Measurements from ENCODE around the gene GNPTG. TPM values are rescaled to one million over a fixed set of nuclear protein-coding genes. Genes with fewer than 3 reads are reported as not detected.

Gene GNPTG
- total RNA-seq, 1 donor from 2014 or later, result 36.1 TPM

DNA sequence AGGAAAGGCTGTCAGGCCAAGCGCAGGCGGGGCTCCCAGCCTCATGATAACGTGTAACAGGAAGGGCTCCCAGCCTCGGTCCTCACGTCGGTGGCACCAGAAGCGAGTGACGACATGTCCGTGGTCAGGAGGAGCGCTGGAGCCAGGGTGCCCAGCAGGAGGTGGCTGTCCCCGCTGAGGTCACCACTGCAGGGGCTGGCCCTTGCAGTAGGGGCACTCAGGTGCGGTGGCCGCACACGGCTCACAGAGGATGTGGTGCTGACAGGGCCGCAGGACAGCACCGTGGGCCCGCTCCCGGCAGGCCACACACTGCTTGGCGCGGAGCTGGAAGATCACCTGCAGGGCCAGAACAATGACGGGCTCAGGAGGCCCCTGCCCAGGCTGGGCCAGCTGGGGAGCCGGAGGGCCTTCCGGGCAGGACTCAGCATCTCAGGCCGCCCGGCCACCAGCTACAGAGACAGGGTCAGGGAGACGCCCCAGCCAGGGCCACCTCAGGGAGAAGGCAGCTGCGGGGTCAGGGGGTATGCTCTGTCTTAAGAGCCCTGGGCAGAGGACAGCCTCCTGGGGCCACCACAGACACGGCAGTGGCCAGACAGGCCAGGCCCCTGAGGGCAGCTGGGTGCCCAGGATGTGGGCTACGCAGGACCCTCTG, 14.5 kb downstream of the GNPTG start:
- intact Hi-C loops (cut with micrococcal nuclease), result no loop called here

DNA sequence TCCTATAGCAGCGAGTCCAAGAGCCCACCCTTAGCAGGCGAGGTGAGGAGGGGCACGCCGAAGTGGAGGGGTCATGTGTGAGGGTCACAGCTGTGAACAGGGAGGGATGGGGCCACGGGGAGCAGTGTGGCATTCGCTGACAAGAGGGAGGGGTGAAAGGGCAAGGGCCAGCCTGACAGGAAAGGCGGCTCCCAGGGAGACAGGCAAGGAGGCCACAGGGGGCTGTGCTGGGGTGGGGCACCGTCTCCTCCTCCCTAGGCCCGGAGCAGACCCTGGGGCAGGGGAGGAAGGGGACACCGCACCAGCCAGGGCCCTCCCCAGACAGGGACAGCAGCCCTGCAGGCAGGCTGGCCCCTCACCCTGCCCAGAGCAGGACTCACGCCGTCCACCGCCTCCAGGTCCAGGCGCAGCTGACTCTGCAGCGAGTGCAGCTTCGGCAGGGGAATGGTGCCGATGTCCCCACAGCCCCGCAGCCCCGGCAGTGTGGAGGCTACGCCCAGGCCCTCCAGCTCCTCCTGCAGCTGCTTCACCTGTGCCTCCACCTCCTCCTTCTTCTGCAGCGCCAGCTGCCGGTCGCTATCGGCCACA, 15.1 kb downstream of the GNPTG start:
- intact Hi-C loops (cut with micrococcal nuclease), result no loop called here

- intact Hi-C loops (cut with micrococcal nuclease), result no loop called here
Observed at GRCh38 chr16:1367486-1368174, 15.9 kb downstream of the GNPTG start.

GRCh38 chr16:1371054-1371978, 19.6 kb downstream of the GNPTG start:
- intact Hi-C loops (cut with micrococcal nuclease), result no loop called here

DNA sequence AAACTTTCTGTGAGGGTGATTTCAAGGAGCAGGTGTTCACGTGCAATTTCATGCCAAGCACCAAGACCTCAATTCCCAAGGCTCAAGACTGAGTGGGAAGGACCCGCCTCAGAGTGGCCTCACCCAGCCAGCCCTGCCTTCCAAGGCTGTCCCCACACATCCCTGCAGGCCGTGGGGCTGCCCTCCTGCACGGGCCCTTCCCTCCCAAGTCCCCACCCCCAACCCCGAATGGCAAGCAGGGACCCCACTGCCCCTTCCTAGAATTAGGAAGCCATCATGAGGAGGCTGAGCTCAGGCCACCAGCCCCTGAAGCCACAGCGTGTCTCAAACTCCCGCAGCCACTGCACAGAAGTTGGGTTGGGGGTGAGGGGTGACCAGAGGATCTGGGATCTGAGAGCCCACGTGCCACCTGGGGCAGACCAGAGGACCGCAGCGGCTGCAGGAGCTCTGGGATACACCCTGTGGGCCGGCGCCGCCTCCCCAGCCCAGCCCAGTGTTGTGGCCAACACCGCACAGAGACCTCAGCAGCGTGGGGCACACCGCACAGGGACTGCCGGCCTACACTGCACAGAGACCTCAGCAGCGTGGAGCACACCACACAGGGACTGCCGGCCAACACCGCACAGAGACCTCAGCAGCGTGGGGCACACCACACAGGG, 20.7 kb downstream of the GNPTG start:
- intact Hi-C loops (cut with micrococcal nuclease), result no loop called here

DNA sequence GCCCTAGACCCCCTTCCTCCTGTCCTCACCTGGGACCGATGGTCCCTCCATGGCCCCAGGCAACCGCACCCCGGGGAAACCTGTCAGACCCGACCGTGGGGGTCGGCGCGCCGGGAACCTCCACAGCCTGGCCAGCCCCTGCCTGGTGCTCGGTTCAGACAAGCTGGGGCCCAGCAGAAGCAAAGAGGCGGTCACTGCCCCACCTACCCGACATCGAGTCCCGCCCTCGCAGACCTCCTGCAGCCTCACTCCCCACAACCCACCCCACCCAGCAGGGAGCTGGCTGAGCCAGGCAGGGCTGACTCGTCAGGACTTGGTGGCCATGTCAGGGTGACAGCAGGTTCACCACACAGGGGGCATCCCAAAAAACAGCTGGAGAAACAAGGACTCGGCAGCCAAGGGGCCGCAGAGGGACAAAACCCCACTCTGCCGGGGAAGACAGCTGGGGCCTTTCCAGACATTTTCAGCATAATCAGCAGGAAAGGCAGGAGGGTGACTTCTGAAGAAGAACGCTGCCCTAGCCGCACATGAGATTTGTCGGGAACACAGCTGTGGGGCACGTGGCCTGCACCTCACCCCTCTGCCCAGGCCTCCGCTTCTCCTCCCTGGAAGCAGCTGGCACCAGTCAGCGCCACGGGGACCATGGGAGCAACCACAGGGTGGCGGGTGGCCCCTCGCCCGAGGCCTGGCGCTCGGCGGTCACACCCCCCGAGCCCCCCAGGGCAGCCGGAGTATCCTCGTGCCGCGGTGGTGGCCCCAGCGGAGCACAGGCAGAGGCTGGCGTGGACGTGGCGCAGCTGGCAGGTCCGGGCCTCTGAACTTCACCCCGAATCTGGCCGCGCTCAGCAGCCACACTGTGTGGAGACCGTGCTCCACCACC, 22.9 kb downstream of the GNPTG start:
- intact Hi-C loops (cut with micrococcal nuclease), result no loop called here

DNA sequence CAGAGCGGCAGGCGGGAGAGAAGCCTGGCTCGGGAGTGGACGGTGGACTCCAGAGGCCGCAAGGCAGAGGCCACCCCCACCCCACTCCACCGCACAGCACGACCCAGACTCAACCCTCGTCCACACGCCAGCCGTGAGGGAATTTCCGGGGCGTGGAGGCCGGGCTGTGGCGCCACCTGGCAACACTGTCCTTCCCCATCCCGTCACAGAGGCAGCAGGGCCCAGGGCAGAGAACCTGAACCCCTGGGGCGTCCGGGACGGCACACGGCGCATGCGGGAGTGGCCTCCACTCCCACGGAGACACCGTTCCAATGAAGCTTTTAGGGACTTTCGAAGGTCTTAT, 23.5 kb downstream of the GNPTG start:
- intact Hi-C loops (cut with micrococcal nuclease), result no loop called here

DNA sequence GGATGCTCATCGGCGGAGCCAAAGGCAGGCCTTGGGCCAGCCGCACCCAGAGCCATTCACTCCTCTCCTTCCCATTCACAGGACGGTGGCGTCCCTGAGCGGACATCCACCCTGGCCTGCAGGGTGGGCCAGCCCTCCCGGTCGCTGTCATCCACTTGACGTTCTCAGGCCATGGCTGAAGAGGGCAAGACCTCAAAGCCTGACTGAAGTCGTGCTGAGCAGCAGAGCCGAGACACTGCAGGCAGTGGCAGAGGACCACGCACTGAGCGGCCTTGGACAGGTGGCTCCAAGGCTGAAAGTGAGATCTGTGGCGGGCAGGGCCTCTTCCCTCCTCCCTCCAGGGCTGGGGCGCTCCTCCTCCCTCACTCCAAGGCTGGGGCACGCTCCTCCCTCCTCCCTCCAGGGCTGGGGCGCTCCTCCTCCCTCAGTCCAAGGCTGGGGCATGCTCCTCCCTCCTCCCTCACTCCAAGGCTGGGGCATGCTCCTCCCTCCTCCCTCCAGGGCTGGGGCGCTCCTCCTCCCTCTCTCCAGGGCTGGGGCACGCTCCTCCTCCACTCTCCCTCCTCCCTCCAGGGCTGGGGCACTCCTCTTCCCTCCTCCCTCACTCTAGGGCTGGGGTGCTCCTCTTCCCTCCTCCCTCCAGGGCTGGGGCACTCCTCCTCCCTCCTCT, 24.1 kb downstream of the GNPTG start:
- intact Hi-C loops (cut with micrococcal nuclease), result no loop called here

- intact Hi-C loops (cut with micrococcal nuclease), result loop anchor here (2.0 kb wide), 1 partner anchor 69 kb away; the partner anchor contains the start of gene UBE2I
Observed at GRCh38 chr16:1377406-1378010, 25.8 kb downstream of the GNPTG start.

- intact Hi-C loops (cut with micrococcal nuclease), result loop anchor here (2.0 kb wide), 1 partner anchor 69 kb away; the partner anchor contains the start of gene UBE2I
Observed at GRCh38 chr16:1378087-1378803, 26.5 kb downstream of the GNPTG start.

DNA sequence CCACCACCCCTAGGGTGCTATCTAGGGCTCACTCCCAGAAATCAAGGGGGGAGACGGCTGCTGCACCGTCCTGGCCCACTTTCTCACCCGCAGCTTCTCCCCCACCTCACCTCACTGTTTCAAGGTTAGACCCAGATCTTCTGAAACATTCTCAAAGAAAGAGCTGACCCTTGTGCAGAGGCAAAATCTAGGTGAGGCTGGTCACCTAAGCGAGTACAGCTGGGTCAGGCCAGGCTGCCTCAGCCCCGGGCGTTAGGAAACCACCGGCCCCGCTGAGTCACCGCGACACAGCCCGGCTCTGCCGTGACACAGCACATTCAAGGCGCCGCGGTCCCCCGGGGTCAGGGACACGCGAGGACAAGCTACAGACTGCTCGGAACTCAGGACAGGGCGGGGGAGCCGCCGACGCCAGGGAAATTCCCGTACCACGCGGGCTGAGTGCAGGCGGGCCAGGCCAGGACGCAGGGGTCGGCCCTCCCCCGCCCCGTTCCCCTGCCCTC, 27.1 kb downstream of the GNPTG start:
- intact Hi-C loops (cut with micrococcal nuclease), result loop anchor here (1.0 to 2.0 kb wide), 2 partner anchors 41 to 70 kb away; partner anchors contain the start of genes UBE2I and UQCC4

GRCh38 chr16:1379304-1380076, 27.8 kb downstream of the GNPTG start:
- intact Hi-C loops (cut with micrococcal nuclease), result loop anchor here (1.0 to 5.0 kb wide), 4 partner anchors 29 to 393 kb away; partner anchors contain the start of genes EME2, MRPS34, NME3 and UBE2I

GRCh38 chr16:1380195-1380594, 28.5 kb downstream of the GNPTG start:
- intact Hi-C loops (cut with micrococcal nuclease), result loop anchor here (1.0 to 5.0 kb wide), 2 partner anchors 28 to 392 kb away; partner anchors contain the start of genes EME2, MRPS34 and NME3

- intact Hi-C loops (cut with micrococcal nuclease), result loop anchor here (5.0 kb wide), 1 partner anchor 390 kb away; the partner anchor contains the start of genes EME2, MRPS34 and NME3
Observed at GRCh38 chr16:1381612-1382406, 30.1 kb downstream of the GNPTG start.

- intact Hi-C loops (cut with micrococcal nuclease), result loop anchor here (5.0 kb wide), 1 partner anchor 389 kb away; the partner anchor contains the start of genes EME2, MRPS34 and NME3
Observed at GRCh38 chr16:1383556-1383955, 31.8 kb downstream of the GNPTG start.

- intact Hi-C loops (cut with micrococcal nuclease), result no loop called here
Observed at GRCh38 chr16:1385232-1385631, 33.5 kb downstream of the GNPTG start.
